HT-29 (cell line): Measurements from ENCODE around the gene SH3PXD2A. TPM values are rescaled to one million over a fixed set of nuclear protein-coding genes. Genes with fewer than 3 reads are reported as not detected.
"Not testable (repeated sequence)": the region's sequence is repeated elsewhere in the genome, so short reads cannot be mapped to it uniquely, and the experiment has no call there.

Experiments
- DNase-seq: peaks from one replicate; pipeline ENCODE4 v3.0.0-alpha.2; 2015; ENCODE audit warnings: low spot score
- total RNA-seq: library from RNA; depleted of rRNA; stranded (reverse); fragments of >200 nt; shearing (Covaris generic); gene quantifications from 2 replicates; pipeline ENCODE4 v1.2.3, GENCODE V29; 2014

SH3PXD2A gene
- total RNA-seq, 1 experiment from 2014 or later: 2.7 TPM

DNA sequence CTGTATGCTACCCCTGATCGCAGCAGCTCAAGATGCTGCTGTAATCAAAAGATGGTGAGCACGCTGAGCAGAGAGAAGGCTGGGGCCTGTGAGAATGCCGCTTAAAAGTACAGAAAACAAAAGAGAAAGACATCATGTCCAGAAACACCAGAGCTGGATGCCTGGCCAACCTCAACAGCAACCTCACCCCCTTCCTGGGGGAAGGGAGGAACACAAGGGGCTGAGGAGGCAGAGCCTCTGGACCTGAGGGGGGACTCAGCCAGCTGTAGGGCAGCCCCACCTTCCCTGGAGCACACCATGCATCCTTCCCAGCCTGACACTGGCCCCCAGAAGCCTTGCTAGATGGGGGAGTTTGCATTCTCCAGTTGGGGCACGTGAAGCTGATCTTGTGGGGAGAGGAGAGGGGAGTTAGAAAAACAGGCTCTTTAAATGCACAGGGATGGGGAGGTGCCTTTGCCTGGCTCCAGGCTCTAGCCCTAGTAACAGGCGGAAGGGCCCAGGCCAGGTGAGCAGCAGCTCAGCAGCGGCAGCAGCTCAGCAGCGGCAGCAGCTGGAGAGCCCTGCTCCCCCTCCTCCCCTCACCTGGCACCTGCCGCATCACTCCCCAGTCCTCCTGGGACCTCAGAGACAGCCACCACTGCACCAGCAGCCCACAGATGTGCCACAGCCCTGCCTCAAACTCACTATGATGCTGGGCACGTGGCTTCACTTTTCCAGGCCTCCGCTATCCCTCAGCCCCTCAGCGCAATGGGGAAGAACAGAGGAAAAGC, 205.5 kb downstream of the SH3PXD2A start:
- no peak for DNase-seq

DNA sequence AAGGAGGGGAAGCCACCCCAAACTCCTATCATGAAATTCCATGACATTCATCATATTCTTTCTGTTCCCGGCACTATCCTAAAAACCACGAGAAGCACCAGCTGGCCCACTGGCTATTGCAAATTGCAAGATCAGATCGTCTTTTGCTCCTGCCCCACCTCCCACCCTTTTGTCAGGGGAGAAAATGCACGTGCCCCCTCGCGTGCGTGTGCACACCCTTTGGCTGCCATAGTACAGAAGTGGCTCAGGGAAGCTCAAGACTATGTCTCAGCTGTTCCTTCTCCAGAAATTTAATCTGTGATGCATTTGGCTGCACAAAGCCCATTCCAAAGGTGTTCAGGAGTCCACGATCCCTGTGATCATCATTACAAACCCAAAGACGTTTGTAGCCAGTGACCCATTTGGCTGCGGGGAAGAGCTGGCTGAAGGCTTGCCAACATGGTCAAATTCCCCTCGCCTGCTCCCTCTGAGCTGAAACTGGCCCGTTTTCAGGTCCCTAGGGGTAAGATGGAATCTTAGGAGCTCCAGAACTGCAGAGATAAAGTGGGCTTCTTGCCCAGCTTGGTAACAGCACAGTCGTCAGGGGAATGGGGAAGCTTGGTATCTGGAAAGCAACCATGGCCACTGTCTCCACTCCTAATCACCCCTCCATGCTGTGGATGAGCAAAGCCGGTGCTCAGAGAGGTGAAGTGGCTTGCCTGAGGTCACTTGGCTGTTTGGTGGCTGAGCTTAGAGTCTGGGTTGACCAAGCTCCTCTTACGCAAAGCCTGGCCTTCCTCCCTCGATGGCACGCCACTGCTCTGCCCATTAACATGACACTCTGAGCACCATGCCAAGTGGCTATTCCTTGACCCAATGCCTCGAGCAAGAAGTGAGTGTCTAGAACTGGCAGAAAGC, 206.5 kb downstream of the SH3PXD2A start:
- DNase-seq: no peak

- no peak for DNase-seq
Measured at GRCh38 chr10:103648251-103648635, 207.1 kb downstream of the SH3PXD2A start.

DNA sequence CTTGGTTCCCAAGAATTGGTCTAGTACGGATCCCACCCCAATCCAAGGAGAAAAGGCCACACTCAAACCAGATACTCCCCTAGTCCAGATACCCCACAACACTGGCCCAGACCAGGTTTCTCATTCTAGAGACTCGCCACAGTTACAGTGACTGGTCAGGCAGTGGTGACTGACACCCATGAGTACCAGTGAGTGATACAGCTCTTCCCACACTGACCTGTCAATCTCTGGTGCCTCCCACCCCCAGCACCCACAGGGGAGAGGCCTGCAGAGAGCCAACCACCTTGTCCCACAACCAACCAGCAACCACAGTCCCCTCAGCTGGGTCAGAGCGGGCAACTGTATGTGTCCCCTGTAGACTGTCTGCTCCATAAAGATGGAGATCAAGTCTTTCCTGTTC, 209.1 kb downstream of the SH3PXD2A start:
- DNase-seq: no peak

- no peak for DNase-seq
Measured at GRCh38 chr10:103645141-103646054, 210.0 kb downstream of the SH3PXD2A start.

DNA sequence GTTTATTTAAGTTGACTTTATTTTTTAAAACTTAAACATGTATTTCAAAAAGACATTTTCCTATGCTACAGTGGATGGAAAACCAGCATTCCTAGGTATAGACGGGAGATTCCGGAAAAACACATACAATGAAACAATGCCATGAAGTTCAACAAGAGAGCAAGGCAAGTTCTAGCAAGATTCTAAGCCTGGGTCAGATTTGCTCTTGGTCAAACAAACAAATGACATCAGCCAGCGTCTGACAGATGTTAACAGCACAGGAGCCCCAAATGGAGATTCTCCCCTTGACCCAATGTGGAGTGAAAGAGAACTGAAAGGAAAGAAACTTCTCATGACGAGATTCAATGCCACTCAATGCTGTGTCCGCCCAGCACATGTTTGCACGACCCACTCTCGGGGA, 212.0 kb downstream of the SH3PXD2A start:
- no peak for DNase-seq

- no peak for DNase-seq
Measured at GRCh38 chr10:103641326-103641725, 214.1 kb downstream of the SH3PXD2A start.

- no peak for DNase-seq
Measured at GRCh38 chr10:103640436-103641181, 214.8 kb downstream of the SH3PXD2A start.

GRCh38 chr10:103638948-103639347, 216.4 kb downstream of the SH3PXD2A start:
- DNase-seq: no peak

DNA sequence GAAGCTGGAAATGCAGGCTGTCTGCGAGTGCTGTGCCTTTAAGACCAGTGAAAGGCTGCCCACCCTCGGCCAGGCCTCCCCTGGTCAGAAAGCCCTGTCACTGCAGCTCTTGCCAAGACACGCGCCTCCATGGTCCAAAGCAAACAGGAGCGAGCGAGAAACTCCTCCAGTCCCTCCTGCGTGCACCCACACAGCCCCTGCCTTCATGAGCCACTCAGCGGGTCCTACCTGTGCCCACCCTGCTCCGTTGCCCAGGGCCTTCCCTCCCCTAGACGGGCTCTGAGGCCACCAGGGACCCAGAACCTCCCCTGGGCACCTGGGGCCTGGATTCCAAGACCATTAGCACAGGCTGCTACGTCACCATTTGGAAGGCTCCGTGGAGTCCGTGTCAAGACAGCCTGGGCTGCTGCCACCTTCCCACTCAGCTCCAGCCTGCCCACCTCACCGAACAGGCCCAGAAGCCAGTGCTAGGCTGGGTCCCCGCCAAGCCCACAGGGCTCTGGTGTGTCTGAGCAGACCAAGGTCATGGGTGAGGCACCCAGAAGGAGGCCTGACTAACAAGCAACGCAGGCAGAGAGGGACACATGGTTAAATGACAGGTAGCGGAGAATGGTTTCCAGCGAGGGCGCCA, 217.3 kb downstream of the SH3PXD2A start:
- no peak for DNase-seq

DNA sequence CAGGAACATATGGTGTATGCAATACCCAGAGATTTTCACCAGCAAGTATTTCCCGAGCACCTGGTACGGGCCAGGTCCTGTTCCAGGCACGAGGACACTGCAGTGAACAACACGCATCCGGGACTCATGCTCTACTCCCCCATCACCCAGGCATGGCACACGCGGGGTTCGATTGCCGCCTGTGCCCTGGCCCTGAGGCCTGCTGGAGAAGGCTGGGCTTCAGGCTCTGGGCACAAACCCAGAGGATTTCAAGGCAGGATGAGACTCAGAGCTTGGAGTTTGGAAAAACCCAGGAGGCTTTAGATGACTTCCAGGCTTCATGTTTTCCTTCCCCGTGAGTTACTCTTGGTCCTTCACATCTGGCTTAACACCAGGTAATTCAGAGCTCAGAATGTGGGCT, 218.4 kb downstream of the SH3PXD2A start:
- DNase-seq: no peak

DNA sequence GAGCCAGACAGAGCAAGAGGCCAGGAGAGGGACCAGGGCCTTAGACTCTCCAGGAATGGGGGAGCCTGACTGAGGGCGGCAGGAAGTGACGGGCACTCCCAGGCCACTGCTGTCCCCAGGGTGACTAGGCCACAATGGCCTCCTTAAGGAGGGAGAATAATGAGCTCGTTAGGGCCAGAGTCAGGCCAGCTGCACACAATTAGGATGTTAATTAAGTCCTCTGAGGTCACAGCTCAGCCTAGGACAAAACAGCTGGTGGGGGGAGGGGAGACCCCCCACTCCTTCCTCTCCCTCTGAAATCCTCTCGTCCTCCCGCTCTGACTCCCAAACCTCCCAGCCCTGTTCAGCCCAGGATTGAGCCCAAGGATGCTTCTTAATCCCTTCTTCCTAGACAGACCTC, 218.9 kb downstream of the SH3PXD2A start:
- no peak for DNase-seq

DNA sequence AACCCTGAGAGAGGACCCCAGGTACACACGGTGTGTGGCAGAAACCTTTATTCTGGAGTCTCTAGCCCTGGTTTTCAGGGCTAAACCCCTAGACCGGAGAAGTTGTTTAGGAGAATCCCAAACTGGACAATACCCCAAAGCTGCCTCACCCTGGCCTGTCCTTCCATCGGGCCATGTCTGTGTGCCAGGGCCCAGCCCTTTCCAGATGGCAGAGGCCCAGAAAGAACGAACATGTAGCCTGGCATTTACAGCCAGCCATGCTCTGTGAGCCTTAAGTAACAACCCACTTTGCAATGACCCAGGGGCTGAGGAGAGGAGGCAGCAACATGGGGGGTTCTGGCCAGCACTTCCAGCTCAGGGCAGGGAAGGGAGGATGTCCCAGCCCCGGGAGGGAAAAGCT, 219.8 kb downstream of the SH3PXD2A start:
- no peak for DNase-seq

GRCh38 chr10:103633846-103634245, 221.5 kb downstream of the SH3PXD2A start:
- no peak for DNase-seq

GRCh38 chr10:103632871-103633270, 222.5 kb downstream of the SH3PXD2A start:
- not testable (repeated sequence) for DNase-seq

GRCh38 chr10:103632247-103632642, 223.1 kb downstream of the SH3PXD2A start:
- no peak for DNase-seq

GRCh38 chr10:103630156-103630555, 225.2 kb downstream of the SH3PXD2A start:
- no peak for DNase-seq

- DNase-seq: no peak
Measured at GRCh38 chr10:103629581-103629980, 225.8 kb downstream of the SH3PXD2A start.

GRCh38 chr10:103627893-103628292, 227.5 kb downstream of the SH3PXD2A start:
- no peak for DNase-seq

- no peak for DNase-seq
Measured at GRCh38 chr10:103627111-103627892, 228.1 kb downstream of the SH3PXD2A start.
